WTC11 (cell line): ENCODE results near the gene ITGA11. TPM values are rescaled to one million over a fixed set of nuclear protein-coding genes. Genes with fewer than 3 reads are reported as not detected.
A peak's percentile ranks its signal among the peaks of the same experiment; 100 is the strongest.

Experiments used
- ATAC-seq: fragments of 200-7000 bp; cut with Tn5 transposase; 2 replicates; pipeline ENCODE4 v1.10.0; 2021; ENCODE audit warnings: mild to moderate bottlenecking, moderate library complexity
- CTCF ChIA-PET: fragments of 300-600 bp; sonication (Branson Sonifier 250); formaldehyde crosslinking; loops from one replicate; lab custom pipeline; 2021; ENCODE audit warnings: antibody characterized with exemption; lab: Charles Lee
- POLR2A ChIA-PET: fragments of 350-600 bp; sonication (Branson Sonifier 250); formaldehyde crosslinking; loops from one replicate; lab custom pipeline; 2021; ENCODE audit warnings: antibody characterized with exemption; lab: Charles Lee
- DNase-seq: peaks from one replicate; pipeline ENCODE4 v3.0.0; 2021; ENCODE audit warnings: low spot score
- H3K27ac Mint-ChIP-seq: 2 replicates; pipeline ENCODE4 v1.8.0; 2021; ENCODE audit warnings: mixed read lengths
- H3K27me3 Mint-ChIP-seq: 2 replicates; pipeline ENCODE4 v1.8.0; 2021; ENCODE audit warnings: low read depth, mild to moderate bottlenecking, moderate library complexity, mixed read lengths
- H3K36me3 Mint-ChIP-seq: 2 replicates; pipeline ENCODE4 v1.8.0; 2021; ENCODE audit warnings: mixed read lengths
- H3K4me1 Mint-ChIP-seq: 2 replicates; pipeline ENCODE4 v1.8.0; 2022; ENCODE audit warnings: mixed read lengths
- H3K4me3 Mint-ChIP-seq: 2 replicates; pipeline ENCODE4 v1.8.0; 2021; ENCODE audit warnings: mild to moderate bottlenecking, moderate library complexity, mixed read lengths
- H3K9me3 Mint-ChIP-seq: 2 replicates; pipeline ENCODE4 v1.8.0; 2021; ENCODE audit warnings: mixed read lengths
- AFF4 ChIP-seq: sonication (generic); formaldehyde crosslinking; IDR thresholded peaks from 2 replicates; pipeline ENCODE4 v1.8.1; 2023; ENCODE audit warnings: mild to moderate bottlenecking, missing genetic modification reagents, borderline replicate concordance
- AR ChIP-seq: fragments of 250-450 bp; sonication (Bioruptor Pico); IDR thresholded peaks from 2 replicates; pipeline ENCODE4 v1.9.0; 2021; ENCODE audit warnings: mild to moderate bottlenecking
- ARID4B ChIP-seq: sonication (generic); formaldehyde crosslinking; IDR thresholded peaks from 2 replicates; pipeline ENCODE4 v1.8.0; 2023; ENCODE audit warnings: missing genetic modification reagents, mild to moderate bottlenecking, borderline replicate concordance
- ATF1 ChIP-seq: sonication (generic); formaldehyde crosslinking; IDR thresholded peaks from 2 replicates; pipeline ENCODE4 v1.8.1; 2023; ENCODE audit warnings: mild to moderate bottlenecking, moderate library complexity, missing genetic modification reagents
- E2F1 ChIP-seq: sonication (generic); formaldehyde crosslinking; IDR thresholded peaks from 2 replicates; pipeline ENCODE4 v1.8.0; 2022; ENCODE audit warnings: mild to moderate bottlenecking, missing genetic modification reagents
- E2F4 ChIP-seq: sonication (generic); formaldehyde crosslinking; IDR thresholded peaks from 2 replicates; pipeline ENCODE4 v1.8.1; 2022; ENCODE audit warnings: low read depth, mild to moderate bottlenecking, moderate library complexity, missing genetic modification reagents, borderline replicate concordance
- ESRRA ChIP-seq: sonication (generic); formaldehyde crosslinking; IDR thresholded peaks from 2 replicates; pipeline ENCODE4 v1.8.1; 2022; ENCODE audit warnings: mild to moderate bottlenecking, missing genetic modification reagents, borderline replicate concordance
- FOXJ3 ChIP-seq: sonication (generic); formaldehyde crosslinking; IDR thresholded peaks from 2 replicates; pipeline ENCODE4 v1.9.0; 2021; ENCODE audit warnings: missing genetic modification reagents, mild to moderate bottlenecking, borderline replicate concordance
- JAZF1 ChIP-seq: fragments of 250-450 bp; sonication (Bioruptor Pico); IDR thresholded peaks from 2 replicates; pipeline ENCODE4 v1.9.0; 2021; ENCODE audit warnings: moderate library complexity, mild to moderate bottlenecking, inconsistent platforms
- NR3C1 ChIP-seq: sonication (generic); formaldehyde crosslinking; conservative IDR thresholded peaks from 2 replicates; pipeline ENCODE4 v1.8.1; 2023; ENCODE audit warnings: low read depth, mild to moderate bottlenecking, missing genetic modification reagents
- TEAD1 ChIP-seq: sonication (generic); formaldehyde crosslinking; IDR thresholded peaks from 2 replicates; pipeline ENCODE4 v1.8.0; 2022; ENCODE audit warnings: mild to moderate bottlenecking, missing genetic modification reagents
- TEAD4 ChIP-seq: sonication (generic); formaldehyde crosslinking; IDR thresholded peaks from 2 replicates; pipeline ENCODE4 v1.8.0; 2022; ENCODE audit warnings: mild to moderate bottlenecking, missing genetic modification reagents
- USF1 ChIP-seq: sonication (generic); formaldehyde crosslinking; IDR thresholded peaks from 2 replicates; pipeline ENCODE4 v1.8.0; 2022; ENCODE audit warnings: mild to moderate bottlenecking, missing genetic modification reagents
- USF2 ChIP-seq: sonication (generic); formaldehyde crosslinking; IDR thresholded peaks from 2 replicates; pipeline ENCODE4 v1.8.1; 2023; ENCODE audit warnings: mild to moderate bottlenecking, missing genetic modification reagents, moderate library complexity
- ZNF219 ChIP-seq: sonication (generic); formaldehyde crosslinking; IDR thresholded peaks from 2 replicates; pipeline ENCODE4 v1.8.0; 2023; ENCODE audit warnings: missing genetic modification reagents, mild to moderate bottlenecking, borderline replicate concordance
- ZNF232 ChIP-seq: sonication (generic); formaldehyde crosslinking; IDR thresholded peaks from 2 replicates; pipeline ENCODE4 v1.8.0; 2022; ENCODE audit warnings: mild to moderate bottlenecking, missing genetic modification reagents
- ZNF263 ChIP-seq: sonication (generic); formaldehyde crosslinking; IDR thresholded peaks from 2 replicates; pipeline ENCODE4 v1.8.1; 2022; ENCODE audit warnings: low read depth, mild to moderate bottlenecking, moderate library complexity, missing genetic modification reagents
- ZNF396 ChIP-seq: fragments of 250-450 bp; sonication (Bioruptor Pico); IDR thresholded peaks from 2 replicates; pipeline ENCODE4 v1.8.0; 2021; ENCODE audit warnings: mild to moderate bottlenecking, moderate library complexity, borderline replicate concordance
- ZSCAN18 ChIP-seq: fragments of 250-450 bp; sonication (Bioruptor Pico); IDR thresholded peaks from 2 replicates; pipeline ENCODE4 v2.1.2; 2022; ENCODE audit warnings: mild to moderate bottlenecking, moderate library complexity
- total RNA-seq: library from RNA; stranded (reverse); gene quantifications from 3 replicates; pipeline ENCODE4 v1.2.3, GENCODE V29; 2021

ITGA11 gene
- total RNA-seq, 1 experiment from 2014 or later, result 0.15 TPM

DNA sequence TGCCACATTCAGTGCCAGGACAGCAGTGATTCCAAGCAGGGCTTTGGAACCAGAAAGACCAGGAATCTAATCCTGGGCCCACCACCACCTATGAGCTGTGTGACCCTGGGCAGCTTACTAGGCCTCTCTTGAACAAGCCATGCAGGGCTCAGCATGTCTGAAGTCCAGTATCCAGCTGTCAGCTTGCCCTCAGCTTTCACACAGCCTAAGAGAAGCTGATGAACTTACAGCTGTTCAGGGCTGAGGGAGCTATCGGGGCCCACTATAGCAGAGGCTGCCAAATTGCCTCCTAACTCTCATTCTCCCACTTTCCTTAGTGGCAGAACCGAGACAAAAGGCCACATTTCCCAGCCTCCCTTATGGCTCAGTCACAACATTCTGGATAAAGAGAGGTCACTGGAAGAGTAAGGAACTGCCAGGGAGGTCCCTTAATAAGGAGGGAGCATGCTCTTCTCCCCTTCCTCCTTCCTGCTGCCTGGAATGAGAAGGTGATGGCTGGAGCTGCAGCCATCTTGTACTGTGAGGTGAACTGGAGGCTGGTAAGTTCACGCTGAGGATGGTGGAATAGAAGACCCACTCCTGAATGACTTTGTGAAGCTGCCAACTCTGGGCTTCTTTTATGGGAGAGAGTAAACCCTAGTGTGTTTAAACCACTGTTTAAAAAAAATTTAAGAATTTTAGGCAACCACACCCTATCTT is 120.0 kb downstream of the ITGA11 start:
- POLR2A ChIA-PET, result no interaction called here
- ATAC-seq (no peak), DNase-seq (peak; percentile 3)
- H3K36me3 Mint-ChIP-seq, result no peaks in the 10 kb centered on the region
- H3K27ac Mint-ChIP-seq, result no peak overlapping the region
- CTCF ChIA-PET, result interaction anchor here (0.6 to 1.7 kb wide), 5 partner anchors 9 to 196 kb away, joined by 3 read pairs; no protein-coding TSS in a partner anchor
- H3K4me3 Mint-ChIP-seq, result no peak overlapping the region
- peaks cover 34% of the 10 kb centered on the region for H3K4me1 Mint-ChIP-seq
- H3K9me3 Mint-ChIP-seq, result no peaks in the 10 kb centered on the region
- H3K27me3 Mint-ChIP-seq, result no peaks in the 10 kb centered on the region
- no peak for TF ChIP-seq USF1 (CRISPR knock-in tag)
- TF ChIP-seq ZNF232 (CRISPR knock-in tag), result no peak
- TF ChIP-seq E2F4 (CRISPR knock-in tag), result no peak
- TF ChIP-seq AFF4, result no peak
- no peak for TF ChIP-seq TEAD4 (CRISPR knock-in tag)
- TF ChIP-seq TEAD1 (CRISPR knock-in tag), result no peak
- no peak for TF ChIP-seq ZSCAN18
- TF ChIP-seq NR3C1 (CRISPR knock-in tag), result no peak
- TF ChIP-seq FOXJ3 (CRISPR knock-in tag), result no peak
- TF ChIP-seq AR (CRISPR knock-in tag), result no peak
- TF ChIP-seq ATF1 (CRISPR knock-in tag), result no peak
- TF ChIP-seq USF2 (CRISPR knock-in tag), result no peak
- no peak for TF ChIP-seq ESRRA (CRISPR knock-in tag)
- TF ChIP-seq ZNF263 (CRISPR knock-in tag), result no peak
- TF ChIP-seq E2F1 (CRISPR knock-in tag), result no peak
- TF ChIP-seq ARID4B (CRISPR knock-in tag), result no peak
- TF ChIP-seq ZNF396, result no peak
- no peak for TF ChIP-seq ZNF219 (CRISPR knock-in tag)
- no peak for TF ChIP-seq JAZF1
